ENCODE measurements around the gene SELENOS. TPM values are rescaled to one million over a fixed set of nuclear protein-coding genes. Genes with fewer than 3 reads are reported as not detected.

SELENOS gene
- total and polyA plus RNA-seq, 2 donors (not counting 3 experiments of a cell fraction or from before 2014, with no cell fraction given): 70.4 to 101 TPM

- H3K9me1 ChIP-seq (replicated peaks; ENCODE audit: control insufficient read depth, extremely low read depth, insufficient read depth, low read length): no peaks in the 10 kb centered on the region
- H3K9ac ChIP-seq (replicated peaks; ENCODE audit: extremely low read depth, insufficient read depth, low read length): no peak overlapping the region
- H3K79me2 ChIP-seq (ENCODE audit: control insufficient read depth, insufficient read depth, low read length): no peaks in the 10 kb centered on the region
- no peaks in the 10 kb centered on the region for H3K9me3 ChIP-seq (replicated peaks; ENCODE audit: control insufficient read depth, insufficient read depth, low read length)
- H3K36me3 ChIP-seq (ENCODE audit: control insufficient read depth in 2 of 2, extremely low read depth in 1 of 2, insufficient read depth in 2 of 2, low read length in 2 of 2): no peaks in the 10 kb centered on the region
- dilution Hi-C loops (cut with MboI; ENCODE audit: extremely low pct_ligation_motif_present, low sequenced_read_pairs): no loop called here
- H3K4me1 ChIP-seq (ENCODE audit: control insufficient read depth, extremely low read depth, insufficient read depth, low read length): no peaks in the 10 kb centered on the region
- no peaks in the 10 kb centered on the region for H3K27me3 ChIP-seq (ENCODE audit: control insufficient read depth in 2 of 2, insufficient read depth in 2 of 2, low read length in 2 of 2)
- H2AFZ ChIP-seq (ENCODE audit: low read depth, low read length): no peak overlapping the region
- intact Hi-C loops (cut with micrococcal nuclease): no loop called here
- POLR2A ChIA-PET: no interaction called here
- TF ChIP-seq JUN (IDR thresholded peaks at IDR 0.05; ENCODE audit: borderline replicate concordance, insufficient read depth, insufficient read length, low read depth) (no peak), GATA2 (IDR thresholded peaks at IDR 0.05; ENCODE audit: insufficient read depth, insufficient read length, low read depth, low read length) (no peak), MYC (IDR thresholded peaks at IDR 0.05; ENCODE audit: low read depth, low read length) (no peak), POLR2AphosphoS5 (IDR thresholded peaks at IDR 0.05; ENCODE audit: insufficient read depth, low read depth, low read length) (no peak), POLR2A (IDR thresholded peaks at IDR 0.05; ENCODE audit: low read depth, low read length) (no peak), FOS (IDR thresholded peaks at IDR 0.05; ENCODE audit: borderline replicate concordance, insufficient read depth, low read length) (no peak), EZH2 (IDR thresholded peaks at IDR 0.05; ENCODE audit: borderline replicate concordance, low read depth, low read length, severe bottlenecking) (no peak)
- TF ChIP-seq, protein P1, sequence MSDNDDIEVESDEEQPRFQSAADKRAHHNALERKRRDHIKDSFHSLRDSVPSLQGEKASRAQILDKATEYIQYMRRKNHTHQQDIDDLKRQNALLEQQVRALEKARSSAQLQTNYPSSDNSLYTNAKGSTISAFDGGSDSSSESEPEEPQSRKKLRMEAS (IDR thresholded peaks at IDR 0.05; ENCODE audit: insufficient read depth, insufficient read length): no peak
- TF ChIP-seq, protein P2, sequence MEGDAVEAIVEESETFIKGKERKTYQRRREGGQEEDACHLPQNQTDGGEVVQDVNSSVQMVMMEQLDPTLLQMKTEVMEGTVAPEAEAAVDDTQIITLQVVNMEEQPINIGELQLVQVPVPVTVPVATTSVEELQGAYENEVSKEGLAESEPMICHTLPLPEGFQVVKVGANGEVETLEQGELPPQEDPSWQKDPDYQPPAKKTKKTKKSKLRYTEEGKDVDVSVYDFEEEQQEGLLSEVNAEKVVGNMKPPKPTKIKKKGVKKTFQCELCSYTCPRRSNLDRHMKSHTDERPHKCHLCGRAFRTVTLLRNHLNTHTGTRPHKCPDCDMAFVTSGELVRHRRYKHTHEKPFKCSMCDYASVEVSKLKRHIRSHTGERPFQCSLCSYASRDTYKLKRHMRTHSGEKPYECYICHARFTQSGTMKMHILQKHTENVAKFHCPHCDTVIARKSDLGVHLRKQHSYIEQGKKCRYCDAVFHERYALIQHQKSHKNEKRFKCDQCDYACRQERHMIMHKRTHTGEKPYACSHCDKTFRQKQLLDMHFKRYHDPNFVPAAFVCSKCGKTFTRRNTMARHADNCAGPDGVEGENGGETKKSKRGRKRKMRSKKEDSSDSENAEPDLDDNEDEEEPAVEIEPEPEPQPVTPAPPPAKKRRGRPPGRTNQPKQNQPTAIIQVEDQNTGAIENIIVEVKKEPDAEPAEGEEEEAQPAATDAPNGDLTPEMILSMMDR (IDR thresholded peaks at IDR 0.05; ENCODE audit: extremely low read depth in 1 of 2, insufficient read depth in 1 of 2, low read depth in 1 of 2, low read length in 2 of 2): no peak
- BruUV-seq (replicated peaks): no TSS peak
- no peak overlapping the region for H3K27ac ChIP-seq (ENCODE audit: insufficient read depth, low read depth, low read length)
- CTCF ChIA-PET: no interaction called here
- FAIRE-seq (no peak), DNase-seq (ENCODE audit: low read depth, low spot score) (no peak)
- H3K4me2 ChIP-seq (ENCODE audit: insufficient read depth, low read length): no peak overlapping the region
- no peaks in the 10 kb centered on the region for H4K20me1 ChIP-seq (replicated peaks; ENCODE audit: control insufficient read depth, extremely low read depth, insufficient read depth, low read length)
- H3K4me3 ChIP-seq (replicated peaks in 1 of 3; ENCODE audit: insufficient read depth in 1 of 3, low read depth in 1 of 3, low read length in 3 of 3): no peak overlapping the region
These were observed 49.3 kb upstream of the SELENOS start for GRCh38 chr15:101326462-101327146.
